HG03432 (cell line): ENCODE results near the gene PLXNA2.

Experiments
- ATAC-seq: cut with Tn5 transposase; IDR thresholded peaks from one replicate; pipeline ENCODE4 v1.9.1; 2021; ENCODE audit warnings: mild to moderate bottlenecking, moderate library complexity; ENCODE audit not compliant: unreplicated experiment

Gene PLXNA2

GRCh38 chr1:208225954-208226937 lies 17.9 kb downstream of the PLXNA2 start:
- ATAC-seq = no peak

- no peak for ATAC-seq
Measured at GRCh38 chr1:208224192-208224713, 19.9 kb downstream of the PLXNA2 start.

GRCh38 chr1:208223136-208223535 lies 21.0 kb downstream of the PLXNA2 start:
- no peak for ATAC-seq

- ATAC-seq = no peak
Measured at GRCh38 chr1:208222376-208223126, 21.6 kb downstream of the PLXNA2 start.

GRCh38 chr1:208221291-208221622 lies 22.9 kb downstream of the PLXNA2 start:
- no peak for ATAC-seq

- ATAC-seq = no peak
Measured at GRCh38 chr1:208219659-208220282, 24.4 kb downstream of the PLXNA2 start.

GRCh38 chr1:208219098-208219658 lies 25.0 kb downstream of the PLXNA2 start:
- no peak for ATAC-seq

- ATAC-seq = no peak
Measured at GRCh38 chr1:208218237-208219097, 25.7 kb downstream of the PLXNA2 start.

- no peak for ATAC-seq
Measured at GRCh38 chr1:208217781-208218180, 26.4 kb downstream of the PLXNA2 start.

- ATAC-seq = no peak
Measured at GRCh38 chr1:208216806-208217205, 27.4 kb downstream of the PLXNA2 start.

- no peak for ATAC-seq
Measured at GRCh38 chr1:208216062-208216461, 28.1 kb downstream of the PLXNA2 start.

GRCh38 chr1:208215393-208215792 lies 28.8 kb downstream of the PLXNA2 start:
- ATAC-seq = no peak

GRCh38 chr1:208213786-208214185 lies 30.4 kb downstream of the PLXNA2 start:
- ATAC-seq = no peak

- ATAC-seq = no peak
Measured at GRCh38 chr1:208212893-208213292, 31.3 kb downstream of the PLXNA2 start.

- ATAC-seq = no peak
Measured at GRCh38 chr1:208211921-208212843, 32.0 kb downstream of the PLXNA2 start.

GRCh38 chr1:208209896-208210589 lies 34.1 kb downstream of the PLXNA2 start:
- ATAC-seq = no peak

- no peak for ATAC-seq
Measured at GRCh38 chr1:208209286-208209685, 34.9 kb downstream of the PLXNA2 start.

GRCh38 chr1:208208132-208208487 lies 36.1 kb downstream of the PLXNA2 start:
- no peak for ATAC-seq
